ENCODE measurements around the gene FYN.
A peak's percentile ranks its signal among the peaks of the same experiment; 100 is the strongest.

Gene FYN

DNA sequence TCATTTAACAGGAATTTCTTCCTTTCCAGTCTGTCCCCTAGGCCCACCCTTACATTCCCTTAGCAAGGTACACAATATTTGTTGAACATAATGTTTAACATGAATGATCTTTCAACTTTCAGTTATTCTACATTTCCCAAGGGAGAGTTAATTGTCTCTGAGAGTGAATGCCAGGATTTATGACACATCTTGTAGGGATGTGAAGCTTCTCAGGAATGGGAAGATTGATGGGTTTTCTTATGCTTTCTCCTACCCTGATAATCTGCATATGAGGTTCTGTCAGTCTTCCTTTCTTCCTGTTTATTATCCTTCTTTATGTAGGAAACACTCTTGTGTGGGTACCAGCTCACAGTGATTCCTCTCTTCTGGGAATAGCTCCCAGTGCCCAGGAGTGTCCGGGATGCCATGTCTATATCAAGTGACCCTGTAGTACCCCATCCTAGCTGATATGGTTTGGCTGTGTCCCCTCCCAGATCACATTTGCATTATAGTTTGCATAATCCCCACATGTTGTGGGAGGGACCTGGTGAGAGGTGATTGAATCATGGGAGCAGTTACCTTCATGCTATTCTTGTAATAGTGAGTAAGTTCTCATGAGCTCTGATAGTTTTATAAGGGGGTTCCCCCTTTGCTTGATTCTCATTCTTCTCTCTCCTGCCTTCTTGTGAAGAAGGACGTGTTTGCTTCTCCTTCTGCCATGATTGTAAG is 7.1 kb upstream of the FYN start:
- no peak for DNase-seq

DNA sequence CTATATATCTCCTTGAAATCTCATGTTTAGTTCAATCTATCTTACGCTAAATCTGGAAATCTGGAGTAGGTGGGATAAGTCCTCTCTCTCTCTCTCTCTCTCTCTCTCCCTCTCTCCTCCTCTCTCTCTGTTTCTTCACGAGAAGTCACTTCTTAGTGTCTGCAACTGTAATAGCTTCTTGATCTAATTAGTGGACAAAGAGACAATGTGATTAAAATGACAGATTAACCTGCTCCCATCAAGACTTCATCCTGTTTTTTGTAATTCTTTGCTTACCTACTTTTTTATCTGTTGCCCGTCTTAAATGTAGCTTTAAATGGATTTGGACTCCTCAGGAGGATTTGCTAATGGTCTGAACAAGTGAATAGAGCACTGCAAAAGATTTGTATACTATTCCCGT is 2.5 kb upstream of the FYN start:
- DNase-seq = no peak

- no peak for DNase-seq
These were observed 768 bp upstream of the FYN start for GRCh38 chr6:111874025-111874415.

GRCh38 chr6:111872401-111873177 is 663 bp downstream of the FYN start:
- peak; percentile 10 for DNase-seq

DNA sequence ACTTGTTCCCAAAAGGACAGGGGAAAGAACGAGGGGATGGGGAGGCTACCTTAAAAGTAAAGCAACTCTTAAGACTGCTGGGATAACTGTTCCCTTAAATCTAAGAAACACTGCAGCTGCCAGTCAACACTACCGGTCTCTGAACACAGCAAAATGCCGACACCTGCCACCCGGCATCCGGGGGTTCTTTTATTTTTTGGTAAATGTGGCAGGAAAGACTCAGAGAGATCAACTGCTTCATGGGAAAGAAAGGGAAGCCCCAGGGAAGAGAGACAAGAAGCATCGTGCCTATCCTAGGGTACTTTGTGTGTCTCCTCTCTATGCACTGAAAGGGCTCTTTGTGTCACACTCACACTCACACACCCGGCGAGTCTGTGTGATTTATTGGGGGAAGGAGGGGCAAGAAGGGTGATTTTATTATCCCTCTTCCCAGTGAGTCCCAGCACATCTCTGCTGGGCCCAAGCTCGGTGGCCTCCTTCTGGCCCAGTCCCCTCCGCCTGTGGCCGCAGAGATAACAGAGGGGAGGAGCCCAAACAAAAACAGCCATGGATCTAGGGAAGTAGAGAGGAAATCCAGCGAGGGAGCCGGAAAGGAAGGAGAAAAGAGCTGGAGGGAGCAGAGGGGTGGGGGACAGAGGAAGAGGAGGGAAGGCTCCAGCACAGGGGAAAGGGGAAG is 1.4 kb downstream of the FYN start:
- DNase-seq = peak; percentile 70

GRCh38 chr6:111871207-111871606 is 2.0 kb downstream of the FYN start:
- DNase-seq = peak; percentile 37

DNA sequence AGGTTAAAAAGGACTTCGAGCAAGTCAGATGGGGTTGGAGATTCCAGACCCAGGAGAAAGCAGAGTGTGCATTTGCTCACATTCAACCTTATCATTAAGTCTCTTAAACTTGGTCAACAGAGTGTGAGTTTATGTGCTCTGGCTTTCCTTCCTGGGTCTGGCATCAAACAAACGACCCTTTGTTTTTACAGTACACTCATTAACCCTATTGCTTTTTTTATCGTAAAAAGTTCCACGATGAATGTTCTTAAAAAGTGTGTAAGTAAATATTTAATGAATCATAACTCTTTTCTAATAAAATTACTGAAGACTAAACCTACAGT is 2.5 kb downstream of the FYN start:
- no peak for DNase-seq

GRCh38 chr6:111870051-111870741 is 3.1 kb downstream of the FYN start:
- DNase-seq = peak; percentile 36

DNA sequence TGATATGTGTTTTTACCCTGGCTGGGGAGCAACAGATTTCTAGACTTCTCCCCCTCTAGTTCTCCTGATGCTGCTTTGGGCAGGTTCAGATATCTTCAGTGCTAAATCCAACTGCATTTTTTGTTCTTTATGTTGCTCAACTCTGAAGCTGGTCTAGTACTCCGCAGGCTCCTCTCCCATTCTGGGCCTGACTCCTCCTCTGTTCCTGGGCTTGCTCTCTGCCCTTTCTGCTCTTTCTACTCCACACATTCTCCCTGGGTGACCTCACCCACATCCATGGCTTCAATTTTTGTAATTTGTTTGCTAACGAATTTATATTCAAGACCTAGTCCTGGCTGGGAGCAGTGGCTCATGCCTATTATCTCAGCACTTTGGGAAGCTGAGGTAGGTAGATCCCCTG is 6.4 kb downstream of the FYN start:
- no peak for DNase-seq

GRCh38 chr6:111865909-111866546 is 7.2 kb downstream of the FYN start:
- no peak for DNase-seq

GRCh38 chr6:111865049-111865585 is 8.1 kb downstream of the FYN start:
- no peak for DNase-seq

DNA sequence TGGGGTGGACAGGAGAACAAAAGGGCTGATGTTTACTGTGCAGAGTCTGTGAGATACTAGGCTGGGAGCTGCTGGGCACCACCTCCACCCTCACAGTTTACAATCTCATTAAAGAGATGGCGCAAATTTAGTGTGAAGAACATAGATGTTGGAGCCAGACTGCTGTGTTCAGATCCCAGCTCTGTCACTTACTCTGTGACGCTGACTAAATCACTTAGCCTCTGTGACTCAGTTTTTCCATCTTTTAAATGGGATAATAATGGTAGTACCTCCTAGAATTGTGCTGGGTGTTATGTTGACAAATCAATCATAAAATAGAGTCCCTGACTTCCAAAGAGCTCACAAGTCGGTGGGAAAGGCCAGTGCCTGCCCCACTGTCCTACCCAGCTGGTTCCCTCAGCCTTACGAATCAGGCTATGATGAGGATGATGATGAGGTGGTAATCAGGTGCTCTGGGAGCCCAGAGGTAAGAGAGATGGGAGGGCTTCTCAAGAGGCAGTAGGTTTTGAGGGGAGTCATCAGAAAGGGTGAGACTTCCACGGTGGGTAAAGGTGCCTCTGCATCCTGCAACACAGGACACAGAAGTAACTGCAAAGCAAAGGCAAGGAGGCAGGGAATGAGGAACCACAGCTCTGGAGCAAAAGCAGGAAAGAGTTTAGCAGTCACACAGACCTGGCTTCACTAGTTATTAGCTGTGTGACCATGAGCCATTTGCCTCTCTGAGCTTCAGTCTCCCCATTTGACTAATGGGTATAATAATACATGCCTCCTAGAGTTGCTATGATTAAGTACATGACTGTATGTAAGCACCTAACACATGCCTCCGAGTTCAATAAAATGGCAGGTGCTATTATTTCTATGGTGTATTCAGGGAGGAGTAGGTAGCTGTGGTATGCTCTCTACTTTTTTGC is 8.9 kb downstream of the FYN start:
- no peak for DNase-seq

- no peak for DNase-seq
These were observed 10.5 kb downstream of the FYN start for GRCh38 chr6:111862741-111863140.

- DNase-seq = no peak
These were observed 10.9 kb downstream of the FYN start for GRCh38 chr6:111862314-111862713.

- no peak for DNase-seq
These were observed 11.8 kb downstream of the FYN start for GRCh38 chr6:111861431-111861885.

DNA sequence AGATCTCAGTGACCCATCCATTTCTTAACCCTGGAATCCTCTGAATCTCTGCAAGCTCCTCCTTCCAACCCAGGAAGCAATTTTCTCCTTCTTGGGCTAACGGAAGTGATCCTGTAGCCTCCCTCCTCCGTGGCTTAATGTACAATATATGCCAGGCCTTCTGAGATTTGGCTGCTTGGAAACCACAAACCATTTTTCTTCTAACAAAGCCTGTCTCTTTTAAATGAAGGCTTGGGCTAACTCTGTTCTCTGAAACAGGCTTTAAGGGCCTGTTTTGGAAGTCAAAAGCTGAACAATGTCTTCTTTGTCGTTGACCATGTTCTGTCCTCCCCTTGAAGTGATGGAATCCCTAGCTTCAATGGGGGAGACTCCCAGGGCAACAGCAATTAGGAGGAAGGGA is 14.9 kb downstream of the FYN start:
- DNase-seq = no peak

DNA sequence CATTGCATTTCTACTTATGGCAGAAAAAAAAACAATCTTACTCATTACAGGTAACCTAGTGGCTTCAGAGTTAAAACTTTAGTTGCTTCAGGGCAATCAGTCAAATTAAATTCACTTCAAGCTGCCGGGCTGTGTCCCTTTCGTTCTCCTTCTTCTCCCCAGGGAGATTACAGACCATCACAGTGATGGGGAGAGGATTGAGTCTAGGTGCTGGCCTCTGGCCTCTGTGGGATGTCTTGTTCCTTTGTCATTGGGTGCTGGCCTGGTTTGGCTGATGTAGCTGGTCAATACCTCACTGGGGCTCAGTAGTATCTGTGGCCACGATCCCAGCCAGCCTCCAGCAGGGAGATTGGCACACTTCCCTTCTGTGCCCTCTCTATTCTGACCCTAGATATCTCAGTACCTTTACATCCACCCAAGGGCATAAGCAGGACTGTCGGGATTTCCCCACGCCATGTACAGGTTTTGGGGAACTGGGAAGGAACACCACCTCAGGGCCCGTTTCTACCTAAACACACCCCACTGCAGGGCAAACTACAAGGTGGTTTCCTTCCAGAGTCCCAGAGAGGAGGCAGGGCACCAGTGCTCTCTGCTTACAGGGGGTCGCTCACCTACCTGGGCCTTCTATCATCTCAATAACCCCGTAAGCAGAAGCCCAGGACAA is 15.4 kb downstream of the FYN start:
- no peak for DNase-seq

DNA sequence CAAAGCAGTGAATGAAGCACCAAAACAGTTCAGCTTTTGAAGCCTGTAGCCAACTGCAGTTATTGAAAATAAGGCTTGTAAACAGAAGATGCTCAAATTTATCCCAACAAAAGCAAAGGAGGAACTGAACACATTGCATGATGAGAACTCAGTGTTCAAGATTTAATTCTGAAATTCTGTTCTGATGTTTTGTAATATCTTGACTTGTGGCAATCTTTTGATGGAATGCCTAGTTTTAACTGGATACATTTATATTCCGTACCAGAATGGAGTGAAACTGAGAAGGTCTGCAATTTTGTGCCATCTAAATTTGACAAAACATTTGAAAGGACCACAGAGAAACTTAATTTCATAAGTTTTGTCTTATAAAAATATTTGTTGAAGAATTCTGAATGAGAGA is 17.5 kb downstream of the FYN start:
- no peak for DNase-seq

DNA sequence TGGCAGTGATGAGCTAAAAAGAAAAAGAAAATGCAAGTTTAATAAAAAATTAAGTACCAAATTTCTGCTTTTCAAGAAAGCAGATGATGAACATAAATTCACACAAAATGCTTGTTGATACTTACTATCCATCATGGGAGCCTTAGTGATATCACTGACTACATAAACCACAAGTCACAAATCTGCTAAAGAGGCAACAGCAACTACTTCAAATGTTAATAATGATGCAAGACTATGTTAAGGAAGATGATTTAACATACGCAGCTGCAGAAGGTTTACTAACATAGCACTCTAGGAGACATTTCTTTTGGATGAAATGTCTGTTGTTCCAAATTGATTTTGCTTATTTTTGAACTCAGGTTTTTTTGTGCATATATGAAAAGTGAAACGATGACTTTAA is 18.6 kb downstream of the FYN start:
- DNase-seq = no peak

- no peak for DNase-seq
These were observed 20.5 kb downstream of the FYN start for GRCh38 chr6:111852725-111853124.

Data from hematopoietic multipotent progenitor cell treated with erythropoietin and hydrocortisone succinate and interleukin-3 and kit ligand, for 8 days (in vitro differentiated cells).